A549 (cell line): ENCODE measurements around the gene MEGF8. TPM values are rescaled to one million over a fixed set of nuclear protein-coding genes. Genes with fewer than 3 reads are reported as not detected.
A peak's percentile ranks its signal among the peaks of the same experiment; 100 is the strongest.

Experiments
- ATAC-seq, 2 experiments: fragments of 200-7000 bp in 1 of 2; fragments of >200 bp in 1 of 2; cut with Nextera tagmentation in 1 of 2; cut with Tn5 transposase in 1 of 2; 3 replicates each; pipeline versions ENCODE4 v1.8.0 to v1.9.1; 2018 to 2020; ENCODE audit warnings: mild to moderate bottlenecking in 1 of 2, moderate library complexity in 1 of 2
- CTCF ChIA-PET: fragments of 300-600 bp; sonication (Branson Sonifier 250); formaldehyde crosslinking; extraction: SDS; loops from one replicate; lab custom pipeline; 2021; ENCODE audit warnings: antibody characterized with exemption, inconsistent platforms; lab: Yijun Ruan, JAX
- POLR2A ChIA-PET: fragments of 350-600 bp; formaldehyde crosslinking; extraction: SDS; loops from one replicate; lab custom pipeline; 2021; ENCODE audit warnings: antibody characterized with exemption, inconsistent platforms; lab: Yijun Ruan, JAX
- DNase-seq, 2 experiments: peaks; one replicate each; pipeline versions ENCODE4 v3.0.0 to v3.0.0-alpha.2; 2011 to 2016; ENCODE audit warnings: low read depth in 1 of 2, low spot score in 1 of 2
- FAIRE-seq: peaks from 2 replicates; lab custom pipeline; 2011; peaks lifted over from hg19 to GRCh38; lab: Jason Lieb, UNC
- H3K27ac ChIP-seq, 2 experiments: fragments of >200 bp; sonication (Bioruptor Twin); formaldehyde crosslinking; 3 replicates each; pipeline ENCODE4 v1.5.1; 2016 to 2017
- H3K4me1 ChIP-seq: fragments of >200 bp; sonication (Bioruptor Twin); formaldehyde crosslinking; 3 replicates; pipeline ENCODE4 v1.6.1; 2016
- H3K4me2 ChIP-seq: fragments of >200 bp; sonication (Bioruptor Twin); formaldehyde crosslinking; 3 replicates; pipeline ENCODE4 v1.6.1; 2016
- H3K4me3 ChIP-seq: fragments of >200 bp; sonication (Bioruptor Twin); formaldehyde crosslinking; 3 replicates; pipeline ENCODE4 v1.5.1; 2016
- H3K9me3 ChIP-seq: fragments of >200 bp; sonication (Bioruptor Twin); formaldehyde crosslinking; 3 replicates; pipeline ENCODE4 v1.6.1; 2016
- BHLHE40 ChIP-seq: IDR thresholded peaks from 2 replicates; pipeline ENCODE4 v1.6.1; 2012; ENCODE audit warnings: low read depth, low read length, inconsistent platforms
- CBX2 ChIP-seq: fragments of 200-600 bp; sonication (generic); IDR thresholded peaks from 2 replicates; pipeline ENCODE4 v1.6.1; 2016; ENCODE audit warnings: low read depth, mild to moderate bottlenecking, borderline replicate concordance
- CHD2 ChIP-seq: fragments of 150-350 bp; IDR thresholded peaks from 2 replicates; pipeline ENCODE4 v1.6.1; 2014; ENCODE audit warnings: low read length; ENCODE audit not compliant: partially characterized antibody
- GATA3 ChIP-seq: IDR thresholded peaks from 2 replicates; pipeline ENCODE4 v1.6.1; 2012; ENCODE audit warnings: borderline replicate concordance
- JUN ChIP-seq, 2 experiments: fragments of >200 bp; sonication (Bioruptor Twin); formaldehyde crosslinking; IDR thresholded peaks; 2 replicates in 1 of 2; 3 replicates in 1 of 2; pipeline ENCODE4 v1.6.1; 2016 to 2017
- JUNB ChIP-seq: fragments of >200 bp; sonication (Bioruptor Twin); formaldehyde crosslinking; IDR thresholded peaks from 2 replicates; pipeline ENCODE4 v1.6.1; 2016
- KDM5A ChIP-seq: fragments of 200-600 bp; sonication (generic); IDR thresholded peaks from 2 replicates; pipeline ENCODE4 v1.6.1; 2016; ENCODE audit warnings: antibody characterized with exemption, mild to moderate bottlenecking
- MAZ ChIP-seq: fragments of 150-350 bp; IDR thresholded peaks from 2 replicates; pipeline ENCODE4 v1.6.1; 2014; ENCODE audit warnings: antibody characterized with exemption, low read depth, low read length, borderline replicate concordance
- NR3C1 ChIP-seq: fragments of >200 bp; sonication (Bioruptor Twin); formaldehyde crosslinking; IDR thresholded peaks from 3 replicates; pipeline ENCODE4 v1.6.1; 2017
- PHF8 ChIP-seq: fragments of 200-600 bp; sonication (generic); IDR thresholded peaks from 2 replicates; pipeline ENCODE4 v1.6.1; 2016; ENCODE audit warnings: low read depth, mild to moderate bottlenecking, antibody characterized with exemption, moderate library complexity, borderline replicate concordance
- POLR2A ChIP-seq: IDR thresholded peaks from 2 replicates; pipeline ENCODE4 v1.6.1; 2012; ENCODE audit warnings: mild to moderate bottlenecking, low read length
- RAD21 ChIP-seq, 2 experiments: fragments of >200 bp in 1 of 2; sonication (Bioruptor Twin) in 1 of 2; formaldehyde crosslinking in 1 of 2; IDR thresholded peaks in 1 of 2; conservative IDR thresholded peaks in 1 of 2; 2 replicates in 1 of 2; 3 replicates in 1 of 2; pipeline ENCODE4 v1.6.1; 2012 to 2018; ENCODE audit warnings: inconsistent platforms in 1 of 2
- RARB ChIP-seq: fragments of 250-450 bp; sonication (Bioruptor Pico); IDR thresholded peaks from 2 replicates; pipeline ENCODE4 v1.8.0; 2021; ENCODE audit warnings: mild to moderate bottlenecking, moderate library complexity
- RCOR1 ChIP-seq: fragments of 150-350 bp; IDR thresholded peaks from 2 replicates; pipeline ENCODE4 v1.6.1; 2014; ENCODE audit warnings: antibody characterized with exemption, low read length, low read depth
- RFX5 ChIP-seq: fragments of 450-650 bp; IDR thresholded peaks from 2 replicates; pipeline ENCODE4 v1.7.1; 2014; ENCODE audit warnings: antibody characterized with exemption, mild to moderate bottlenecking, moderate library complexity
- RNF2 ChIP-seq: fragments of 200-600 bp; sonication (generic); IDR thresholded peaks from 2 replicates; pipeline ENCODE4 v1.6.1; 2016; ENCODE audit warnings: low read depth, mild to moderate bottlenecking, antibody characterized with exemption, moderate library complexity, borderline replicate concordance
- SREBF2 ChIP-seq: fragments of 450-650 bp; IDR thresholded peaks from 2 replicates; pipeline ENCODE4 v1.6.1; 2014; ENCODE audit warnings: mild to moderate bottlenecking, moderate library complexity
- TFCP2L1 ChIP-seq: fragments of 250-450 bp; sonication (Bioruptor Pico); IDR thresholded peaks from 2 replicates; pipeline ENCODE4 v1.5.0; 2021; ENCODE audit warnings: mild to moderate bottlenecking
- ZC3H11A ChIP-seq: fragments of 450-650 bp; IDR thresholded peaks from 2 replicates; pipeline ENCODE4 v1.6.1; 2014; ENCODE audit warnings: antibody characterized with exemption, mild to moderate bottlenecking
- WGBS: methylation state at CpG from one replicate; pipeline ENCODE4 v1.1.6; 2017; ENCODE audit errors: missing lambda C conversion rate; 5-methylcytosine and 5-hydroxymethylcytosine counted together
- polyA plus RNA-seq, 4 experiments: library from polyadenylated mRNA; depleted of rRNA in 3 of 4; stranded (reverse); fragments of >200 nt; fragmentation: RNase III in 1 of 4; extraction: RNeasy Plus Mini Kit Qiagen cat#74134 plus additional on column Dnase treatment in 1 of 4; gene quantifications; 2 replicates in 3 of 4; 3 replicates in 1 of 4; pipeline ENCODE4 v1.2.3, GENCODE V29; 2011 to 2017
- TF ChIP-seq, protein P1 (sequence below): IDR thresholded peaks from 2 replicates; pipeline ENCODE4 v1.6.1; 2012; ENCODE audit warnings: low read depth, borderline replicate concordance
- TF ChIP-seq, protein P2 (sequence below): fragments of 450-650 bp; IDR thresholded peaks from 2 replicates; pipeline ENCODE4 v1.6.1; 2014; ENCODE audit warnings: antibody characterized with exemption
- TF ChIP-seq, protein P3 (sequence below): IDR thresholded peaks from 2 replicates; pipeline ENCODE4 v1.6.1; 2012
- TF ChIP-seq, protein P4 (sequence below): fragments of >200 bp; sonication (Bioruptor Twin); formaldehyde crosslinking; IDR thresholded peaks from 2 replicates; pipeline ENCODE4 v1.6.1; 2016
- TF ChIP-seq, protein P5 (sequence below): IDR thresholded peaks from 2 replicates; pipeline ENCODE4 v1.6.1; 2012

Gene MEGF8
- polyA plus RNA-seq, 2 of the 4 experiments (the other 2 are of a cell fraction), result 10.4 to 27.2 TPM

DNA sequence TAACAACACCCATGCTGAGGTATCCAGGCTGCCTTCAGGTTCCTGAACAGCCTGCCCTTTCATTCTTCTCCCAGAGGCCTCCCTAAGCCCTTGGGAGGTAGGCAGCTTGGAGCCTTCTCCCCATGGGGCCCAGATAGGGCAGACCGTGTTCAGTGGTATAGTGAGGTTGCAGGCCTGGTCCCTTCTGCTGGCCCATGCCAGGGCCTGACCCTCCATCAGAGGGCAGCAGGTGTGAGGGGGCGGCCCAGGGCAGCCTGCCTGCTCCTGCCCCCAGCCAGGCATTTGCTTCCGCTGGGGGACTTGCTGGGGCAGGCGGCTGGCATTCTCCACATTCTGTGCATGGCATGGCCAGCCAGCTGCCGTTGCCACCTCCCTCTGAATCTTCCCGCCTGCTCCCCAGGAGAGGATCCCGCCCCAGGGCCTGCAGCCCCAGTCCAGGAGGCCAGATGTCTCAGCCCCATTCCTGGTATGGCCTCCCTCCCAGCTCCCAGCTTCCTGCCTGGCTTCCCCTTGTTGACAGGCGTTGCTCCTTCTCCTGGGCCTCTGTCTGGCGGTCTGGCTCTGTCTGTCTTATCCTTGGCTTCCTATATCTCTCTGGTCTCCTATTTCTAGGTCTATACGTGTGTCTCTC lies 47.5 kb upstream of the MEGF8 start:
- 79% methylated on average over 10 of the region's 10 CpGs for WGBS
- TF ChIP-seq RFX5, result no peak
- TF ChIP-seq KDM5A, result no peak
- TF ChIP-seq TFCP2L1 (CRISPR knock-in tag), result no peak
- TF ChIP-seq, protein P1, sequence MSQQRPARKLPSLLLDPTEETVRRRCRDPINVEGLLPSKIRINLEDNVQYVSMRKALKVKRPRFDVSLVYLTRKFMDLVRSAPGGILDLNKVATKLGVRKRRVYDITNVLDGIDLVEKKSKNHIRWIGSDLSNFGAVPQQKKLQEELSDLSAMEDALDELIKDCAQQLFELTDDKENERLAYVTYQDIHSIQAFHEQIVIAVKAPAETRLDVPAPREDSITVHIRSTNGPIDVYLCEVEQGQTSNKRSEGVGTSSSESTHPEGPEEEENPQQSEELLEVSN, result no peak
- TF ChIP-seq BHLHE40, result no peak
- no peak for TF ChIP-seq JUNB
- no peak for TF ChIP-seq ZC3H11A
- no peak for TF ChIP-seq CBX2
- TF ChIP-seq RNF2, result no peak
- Histone ChIP-seq H3K27ac (peak overlapping the region in 1 of 2 experiments; percentile 94; a peak in 3 of 6 replicates), H3K9me3 (no peaks in the 10 kb centered on the region), H3K4me3 (no peak overlapping the region), H3K4me1 (peaks cover 43% of the 10 kb centered on the region), H3K4me2 (no peak overlapping the region)
- ChIA-PET POLR2A (interaction anchor here (5.6 kb wide), 1 partner anchor 35 kb away, joined by 56 read pairs; the partner anchor contains the start of gene GSK3A), CTCF (interaction anchor here (0.7 to 14.6 kb wide), 10 partner anchors 6 to 170 kb away, joined by 4 to 373 read pairs (median 12); partner anchors contain the start of genes CIC, ERF and GSK3A)
- peak; percentile 61 for FAIRE-seq
- DNase-seq, result no peak
- no peak for ATAC-seq

DNA sequence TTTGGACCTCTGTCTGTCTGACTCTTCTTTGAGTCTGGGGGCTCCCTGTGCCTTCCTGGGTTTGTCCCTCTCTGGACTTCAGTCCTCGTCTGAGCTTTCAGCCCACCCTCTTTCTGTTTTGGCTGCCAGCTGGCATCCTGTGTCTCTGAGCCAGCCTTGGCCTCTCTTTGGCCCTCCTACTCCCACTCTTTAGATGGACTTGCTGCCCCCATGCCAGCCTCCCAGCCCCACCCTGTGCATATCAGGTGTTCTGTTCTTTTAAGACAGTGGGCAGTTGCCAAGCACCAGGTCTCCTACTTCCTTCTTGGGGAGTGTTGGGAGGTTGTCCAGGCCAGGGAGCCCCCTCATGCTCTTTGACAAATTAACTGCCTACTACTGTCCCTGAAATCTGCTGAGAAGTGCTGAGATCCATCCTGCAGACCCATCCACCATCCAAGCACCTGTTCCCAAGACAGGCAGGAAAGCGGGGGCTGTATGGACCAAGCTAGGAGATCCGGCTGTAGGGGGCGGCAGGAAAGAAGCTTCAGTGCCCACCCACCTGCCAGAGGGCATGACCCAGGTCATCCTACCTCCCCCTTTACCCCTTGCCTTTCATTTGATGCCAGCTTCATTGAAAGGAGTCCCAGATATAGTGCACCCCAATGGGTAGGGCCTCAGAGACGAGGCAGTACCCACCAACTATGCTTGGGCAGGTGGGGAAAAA lies 46.8 kb upstream of the MEGF8 start:
- no peak overlapping the region for H3K4me3 ChIP-seq
- peak overlapping the region in 1 of 2 experiments; percentile 94; a peak in 3 of 6 replicates for H3K27ac ChIP-seq
- H3K4me2 ChIP-seq, result peak overlapping the region; percentile 100
- TF ChIP-seq NR3C1 (no peak), POLR2A (no peak; the same call in 1 of the 2 replicates), CHD2 (no peak), RARB (CRISPR knock-in tag) (no peak), JUNB (no peak), RCOR1 (no peak), PHF8 (no peak), KDM5A (no peak), SREBF2 (no peak), RAD21 (conservative IDR thresholded peaks at IDR 0.05 in 1 of 2, IDR thresholded peaks at IDR 0.05 in 1 of 2) (no peak), JUN (IDR thresholded peaks at IDR 0.05) (no peak), MAZ (no peak), GATA3 (no peak)
- TF ChIP-seq, protein P2, sequence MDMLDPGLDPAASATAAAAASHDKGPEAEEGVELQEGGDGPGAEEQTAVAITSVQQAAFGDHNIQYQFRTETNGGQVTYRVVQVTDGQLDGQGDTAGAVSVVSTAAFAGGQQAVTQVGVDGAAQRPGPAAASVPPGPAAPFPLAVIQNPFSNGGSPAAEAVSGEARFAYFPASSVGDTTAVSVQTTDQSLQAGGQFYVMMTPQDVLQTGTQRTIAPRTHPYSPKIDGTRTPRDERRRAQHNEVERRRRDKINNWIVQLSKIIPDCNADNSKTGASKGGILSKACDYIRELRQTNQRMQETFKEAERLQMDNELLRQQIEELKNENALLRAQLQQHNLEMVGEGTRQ, result no peak
- TF ChIP-seq, protein P3, sequence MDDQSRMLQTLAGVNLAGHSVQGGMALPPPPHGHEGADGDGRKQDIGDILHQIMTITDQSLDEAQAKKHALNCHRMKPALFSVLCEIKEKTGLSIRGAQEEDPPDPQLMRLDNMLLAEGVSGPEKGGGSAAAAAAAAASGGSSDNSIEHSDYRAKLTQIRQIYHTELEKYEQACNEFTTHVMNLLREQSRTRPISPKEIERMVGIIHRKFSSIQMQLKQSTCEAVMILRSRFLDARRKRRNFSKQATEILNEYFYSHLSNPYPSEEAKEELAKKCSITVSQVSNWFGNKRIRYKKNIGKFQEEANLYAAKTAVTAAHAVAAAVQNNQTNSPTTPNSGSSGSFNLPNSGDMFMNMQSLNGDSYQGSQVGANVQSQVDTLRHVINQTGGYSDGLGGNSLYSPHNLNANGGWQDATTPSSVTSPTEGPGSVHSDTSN, result no peak
- TF ChIP-seq, protein P4, sequence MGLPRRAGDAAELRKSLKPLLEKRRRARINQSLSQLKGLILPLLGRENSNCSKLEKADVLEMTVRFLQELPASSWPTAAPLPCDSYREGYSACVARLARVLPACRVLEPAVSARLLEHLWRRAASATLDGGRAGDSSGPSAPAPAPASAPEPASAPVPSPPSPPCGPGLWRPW, result no peak
- TF ChIP-seq, protein P5, sequence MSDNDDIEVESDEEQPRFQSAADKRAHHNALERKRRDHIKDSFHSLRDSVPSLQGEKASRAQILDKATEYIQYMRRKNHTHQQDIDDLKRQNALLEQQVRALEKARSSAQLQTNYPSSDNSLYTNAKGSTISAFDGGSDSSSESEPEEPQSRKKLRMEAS, result no peak
- no peaks in the 10 kb centered on the region for H3K9me3 ChIP-seq
- H3K4me1 ChIP-seq, result peaks cover 48% of the 10 kb centered on the region
- FAIRE-seq (no peak), DNase-seq (no peak), ATAC-seq (no peak)
- POLR2A ChIA-PET, result interaction anchor here (1.1 to 5.6 kb wide), 5 partner anchors 8 to 118 kb away, joined by 3 to 56 read pairs (median 11); partner anchors contain the start of genes CIC and GSK3A
- CTCF ChIA-PET, result interaction anchor here (0.7 to 14.6 kb wide), 19 partner anchors 7 to 170 kb away, joined by 3 to 373 read pairs (median 8); partner anchors contain the start of genes CIC, ERF and GSK3A
- WGBS, result 91% methylated on average over 5 of the region's 5 CpGs
